ENCODE measurements around the gene FGG. TPM values are rescaled to one million over a fixed set of nuclear protein-coding genes. Genes with fewer than 3 reads are reported as not detected.

FGG gene
- total and polyA plus RNA-seq, 10 of the 15 experiments (the other 5 are each of a cell fraction or from before 2014, with no cell fraction given), result 1.8 TPM; not detected in 9

GRCh38 chr4:154623436-154623835, 11.0 kb upstream of the FGG start:
- Histone ChIP-seq H4K20me1 (ENCODE audit: control insufficient read depth, insufficient read depth) (no peaks in the 10 kb centered on the region), H3K79me2 (ENCODE audit: control insufficient read depth, insufficient read depth, low read length) (no peaks in the 10 kb centered on the region), H3K36me3 (ENCODE audit: control insufficient read depth in 2 of 2, insufficient read depth in 2 of 2, low read length in 1 of 2) (no peaks in the 10 kb centered on the region), H3K27me3 (replicated peaks in 1 of 2; ENCODE audit: control insufficient read depth in 2 of 2, insufficient read depth in 2 of 2, low read length in 1 of 2) (peaks cover 3% of the 10 kb centered on the region in 2 experiments), H3K4me2 (ENCODE audit: control insufficient read depth, insufficient read depth) (no peak overlapping the region), H3K9ac (ENCODE audit: control insufficient read depth, insufficient read depth, low read length) (no peak overlapping the region), H2AFZ (ENCODE audit: control insufficient read depth, low read depth, low read length) (no peak overlapping the region), H3K9me3 (replicated peaks; ENCODE audit: control insufficient read depth, insufficient read depth, low read length) (no peaks in the 10 kb centered on the region), H3K27ac (ENCODE audit: control insufficient read depth, insufficient read depth) (no peak overlapping the region), H3K4me3 (no peak overlapping the region), H3K4me1 (ENCODE audit: control insufficient read depth, insufficient read depth, low read length) (no peaks in the 10 kb centered on the region)
- no TSS peak for BruUV-seq (replicated peaks)
- ChIA-PET RAD21 (ENCODE audit: unreplicated experiment) (interaction anchor here (1.0 to 7.1 kb wide), 5 partner anchors 9 to 73 kb away, joined by 3 to 88 read pairs (median 13); partner anchors contain the start of genes FGG and PLRG1), POLR2A (no interaction called here), SMC1A (ENCODE audit: uncharacterized antibody, unreplicated experiment) (interaction anchor here (0.9 to 7.2 kb wide), 4 partner anchors 44 to 103 kb away, joined by 3 to 119 read pairs (median 58); partner anchors contain the start of genes FGB and PLRG1), CTCF (interaction anchor here (0.8 to 19.0 kb wide), 10 partner anchors 9 to 292 kb away, joined by 3 to 796 read pairs (median 6); partner anchors contain the start of genes FGB and PLRG1)
- 0% methylated on average over 3 of the region's 3 CpGs for WGBS (ENCODE audit: insufficient coverage, insufficient replicate concordance, low lambda C conversion rate, missing lambda C conversion rate)
- in situ Hi-C loops (cut with MboI), result no loop called here
- intact Hi-C loops (cut with micrococcal nuclease; ENCODE audit: unreplicated experiment), result loop anchor here (2.0 to 10.0 kb wide), 3 partner anchors 295 to 849 kb away; partner anchors contain the start of gene MAP9
- FAIRE-seq (no peak), ATAC-seq (no peak), DNase-seq (ENCODE audit: low read depth, low spot score) (no peak)
- TF ChIP-seq RUNX3 (IDR thresholded peaks at IDR 0.05; ENCODE audit: low read length) (no peak), JUNB (IDR thresholded peaks at IDR 0.05) (no peak), GATAD2B (conservative IDR thresholded peaks at IDR 0.05; ENCODE audit: low read depth) (no peak), CUX1 (IDR thresholded peaks at IDR 0.05; ENCODE audit: insufficient replicate concordance, low read depth, low read length) (no peak), SREBF1 (IDR thresholded peaks at IDR 0.05; ENCODE audit: low read length) (no peak), IRF3 (IDR thresholded peaks at IDR 0.05) (no peak), TCF3 (IDR thresholded peaks at IDR 0.05; ENCODE audit: borderline replicate concordance, insufficient read depth, low read depth, low read length) (no peak), RELA (IDR thresholded peaks at IDR 0.05; ENCODE audit: borderline replicate concordance, partially characterized antibody) (no peak)
- TF ChIP-seq, protein P1, sequence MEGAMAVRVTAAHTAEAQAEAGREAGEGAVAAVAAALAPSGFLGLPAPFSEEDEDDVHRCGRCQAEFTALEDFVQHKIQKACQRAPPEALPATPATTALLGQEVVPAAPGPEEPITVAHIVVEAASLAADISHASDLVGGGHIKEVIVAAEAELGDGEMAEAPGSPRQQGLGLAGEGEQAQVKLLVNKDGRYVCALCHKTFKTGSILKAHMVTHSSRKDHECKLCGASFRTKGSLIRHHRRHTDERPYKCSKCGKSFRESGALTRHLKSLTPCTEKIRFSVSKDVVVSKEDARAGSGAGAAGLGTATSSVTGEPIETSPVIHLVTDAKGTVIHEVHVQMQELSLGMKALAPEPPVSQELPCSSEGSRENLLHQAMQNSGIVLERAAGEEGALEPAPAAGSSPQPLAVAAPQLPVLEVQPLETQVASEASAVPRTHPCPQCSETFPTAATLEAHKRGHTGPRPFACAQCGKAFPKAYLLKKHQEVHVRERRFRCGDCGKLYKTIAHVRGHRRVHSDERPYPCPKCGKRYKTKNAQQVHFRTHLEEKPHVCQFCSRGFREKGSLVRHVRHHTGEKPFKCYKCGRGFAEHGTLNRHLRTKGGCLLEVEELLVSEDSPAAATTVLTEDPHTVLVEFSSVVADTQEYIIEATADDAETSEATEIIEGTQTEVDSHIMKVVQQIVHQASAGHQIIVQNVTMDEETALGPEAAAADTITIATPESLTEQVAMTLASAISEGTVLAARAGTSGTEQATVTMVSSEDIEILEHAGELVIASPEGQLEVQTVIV (IDR thresholded peaks at IDR 0.05; ENCODE audit: borderline replicate concordance, partially characterized antibody), result no peak
- TF ChIP-seq, protein P2, sequence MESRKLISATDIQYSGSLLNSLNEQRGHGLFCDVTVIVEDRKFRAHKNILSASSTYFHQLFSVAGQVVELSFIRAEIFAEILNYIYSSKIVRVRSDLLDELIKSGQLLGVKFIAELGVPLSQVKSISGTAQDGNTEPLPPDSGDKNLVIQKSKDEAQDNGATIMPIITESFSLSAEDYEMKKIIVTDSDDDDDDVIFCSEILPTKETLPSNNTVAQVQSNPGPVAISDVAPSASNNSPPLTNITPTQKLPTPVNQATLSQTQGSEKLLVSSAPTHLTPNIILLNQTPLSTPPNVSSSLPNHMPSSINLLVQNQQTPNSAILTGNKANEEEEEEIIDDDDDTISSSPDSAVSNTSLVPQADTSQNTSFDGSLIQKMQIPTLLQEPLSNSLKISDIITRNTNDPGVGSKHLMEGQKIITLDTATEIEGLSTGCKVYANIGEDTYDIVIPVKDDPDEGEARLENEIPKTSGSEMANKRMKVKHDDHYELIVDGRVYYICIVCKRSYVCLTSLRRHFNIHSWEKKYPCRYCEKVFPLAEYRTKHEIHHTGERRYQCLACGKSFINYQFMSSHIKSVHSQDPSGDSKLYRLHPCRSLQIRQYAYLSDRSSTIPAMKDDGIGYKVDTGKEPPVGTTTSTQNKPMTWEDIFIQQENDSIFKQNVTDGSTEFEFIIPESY (IDR thresholded peaks at IDR 0.05), result no peak

Measured in GM12878 (cell line).